Measurements from ENCODE around the gene STARD7. TPM values are rescaled to one million over a fixed set of nuclear protein-coding genes. Genes with fewer than 3 reads are reported as not detected.

The STARD7 gene
- total RNA-seq, 1 experiment from 2014 or later: 224 TPM

GRCh38 chr2:96181529-96181928 lies 27.1 kb downstream of the STARD7 start:
- ChIA-PET POLR2A (no interaction called here), CTCF (no interaction called here)
- Histone ChIP-seq H3K36me3 (ENCODE audit: control insufficient read depth, insufficient read depth, low read length) (peaks cover 4% of the 10 kb centered on the region; the same call in 1 of the 2 replicates), H3K9me3 (no peaks in the 10 kb centered on the region), H3K4me3 (ENCODE audit: low read depth, low read length) (no peak overlapping the region), H3K27me3 (replicated peaks; ENCODE audit: control insufficient read depth, insufficient read depth, low read length) (no peaks in the 10 kb centered on the region), H3K4me1 (peaks cover 5% of the 10 kb centered on the region)
- Mint-ChIP-seq H3K36me3 (ENCODE audit: insufficient read depth, unreplicated experiment) (peaks cover 42% of the 10 kb centered on the region), H3K9me3 (ENCODE audit: unreplicated experiment) (no peaks in the 10 kb centered on the region), H3K27ac (ENCODE audit: unreplicated experiment) (no peak overlapping the region), H3K4me1 (ENCODE audit: low read depth, unreplicated experiment) (peaks cover 7% of the 10 kb centered on the region), H3K4me3 (ENCODE audit: unreplicated experiment) (no peak overlapping the region), H3K27me3 (ENCODE audit: insufficient read depth, unreplicated experiment) (no peaks in the 10 kb centered on the region)
- intact Hi-C loops (cut with micrococcal nuclease; ENCODE audit: unreplicated experiment): no loop called here
- no peak for DNase-seq
- BruUV-seq (replicated peaks): no TSS peak
- no peak for TF ChIP-seq CTCF (IDR thresholded peaks at IDR 0.05; ENCODE audit: insufficient read depth in 1 of 2, low read depth in 1 of 2, low read length in 1 of 2, severe bottlenecking in 1 of 2, unreplicated experiment in 1 of 2)

GRCh38 chr2:96180521-96180920 lies 28.1 kb downstream of the STARD7 start:
- ChIA-PET CTCF (no interaction called here), POLR2A (no interaction called here)
- Mint-ChIP-seq H3K9me3 (ENCODE audit: unreplicated experiment) (no peaks in the 10 kb centered on the region), H3K36me3 (ENCODE audit: insufficient read depth, unreplicated experiment) (peaks cover 32% of the 10 kb centered on the region), H3K4me1 (ENCODE audit: low read depth, unreplicated experiment) (peaks cover 7% of the 10 kb centered on the region), H3K4me3 (ENCODE audit: unreplicated experiment) (no peak overlapping the region), H3K27me3 (ENCODE audit: insufficient read depth, unreplicated experiment) (no peaks in the 10 kb centered on the region), H3K27ac (ENCODE audit: unreplicated experiment) (no peak overlapping the region)
- no TSS peak for BruUV-seq (replicated peaks)
- no peak overlapping the region for H3K4me3 ChIP-seq (ENCODE audit: low read depth, low read length)
- DNase-seq: no peak
- no peaks in the 10 kb centered on the region for H3K27me3 ChIP-seq (replicated peaks; ENCODE audit: control insufficient read depth, insufficient read depth, low read length)
- no peaks in the 10 kb centered on the region for H3K9me3 ChIP-seq
- intact Hi-C loops (cut with micrococcal nuclease; ENCODE audit: unreplicated experiment): no loop called here
- H3K4me1 ChIP-seq: no peaks in the 10 kb centered on the region
- no peak for TF ChIP-seq CTCF (IDR thresholded peaks at IDR 0.05; ENCODE audit: insufficient read depth in 1 of 2, low read depth in 1 of 2, low read length in 1 of 2, severe bottlenecking in 1 of 2, unreplicated experiment in 1 of 2)
- no peaks in the 10 kb centered on the region for H3K36me3 ChIP-seq (ENCODE audit: control insufficient read depth, insufficient read depth, low read length)

DNA sequence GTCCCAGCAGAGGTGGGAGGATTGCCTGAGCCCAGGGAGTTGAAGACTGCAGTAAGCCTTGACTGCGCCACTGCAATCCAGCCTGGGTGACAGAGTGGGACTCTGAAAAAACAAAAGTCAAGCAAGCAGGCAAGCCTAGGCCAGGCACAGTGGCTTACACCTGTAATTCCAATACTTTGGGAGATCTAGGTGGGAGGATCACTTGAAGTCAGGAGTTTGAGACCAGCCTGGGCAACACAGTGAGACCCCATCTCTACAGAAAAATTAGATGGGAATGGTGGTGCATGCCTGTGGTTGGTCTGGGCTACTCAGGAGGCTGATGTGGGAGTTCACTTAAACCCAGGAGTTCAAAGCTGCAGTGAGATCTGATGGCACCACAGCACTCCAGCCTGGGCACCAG lies 28.6 kb downstream of the STARD7 start:
- Mint-ChIP-seq H3K27me3 (ENCODE audit: insufficient read depth, unreplicated experiment) (no peaks in the 10 kb centered on the region), H3K27ac (ENCODE audit: unreplicated experiment) (no peak overlapping the region), H3K4me1 (ENCODE audit: low read depth, unreplicated experiment) (peaks cover 3% of the 10 kb centered on the region), H3K4me3 (ENCODE audit: unreplicated experiment) (no peak overlapping the region), H3K9me3 (ENCODE audit: unreplicated experiment) (no peaks in the 10 kb centered on the region), H3K36me3 (ENCODE audit: insufficient read depth, unreplicated experiment) (peaks cover 27% of the 10 kb centered on the region)
- BruUV-seq (replicated peaks): no TSS peak
- H3K27me3 ChIP-seq (replicated peaks; ENCODE audit: control insufficient read depth, insufficient read depth, low read length): no peaks in the 10 kb centered on the region
- no peak overlapping the region for H3K4me3 ChIP-seq (ENCODE audit: low read depth, low read length)
- no peaks in the 10 kb centered on the region for H3K36me3 ChIP-seq (ENCODE audit: control insufficient read depth, insufficient read depth, low read length)
- no peak for DNase-seq
- ChIA-PET POLR2A (no interaction called here), CTCF (no interaction called here)
- intact Hi-C loops (cut with micrococcal nuclease; ENCODE audit: unreplicated experiment): no loop called here
- H3K4me1 ChIP-seq: no peaks in the 10 kb centered on the region
- H3K9me3 ChIP-seq: no peaks in the 10 kb centered on the region
- no peak for TF ChIP-seq CTCF (IDR thresholded peaks at IDR 0.05; ENCODE audit: insufficient read depth in 1 of 2, low read depth in 1 of 2, low read length in 1 of 2, severe bottlenecking in 1 of 2, unreplicated experiment in 1 of 2)
